Measurements from ENCODE around the gene TGFBR3L. TPM values are rescaled to one million over a fixed set of nuclear protein-coding genes. Genes with fewer than 3 reads are reported as not detected.
"Not testable (repeated sequence)": the region's sequence is repeated elsewhere in the genome, so short reads cannot be mapped to it uniquely, and the experiment has no call there.

The TGFBR3L gene
- total and polyA plus RNA-seq, 3 donors from 2014 or later = 1.2 to 2.2 TPM; not detected in 1

GRCh38 chr19:7927605-7928333 lies 13.1 kb downstream of the TGFBR3L start:
- DNase-seq = no peak
- Histone ChIP-seq H3K9me3 (no peaks in the 10 kb centered on the region), H3K27me3 (no peaks in the 10 kb centered on the region), H3K36me3 (ENCODE audit: low read depth, missing control alignments) (no peaks in the 10 kb centered on the region), H3K4me3 (no peak overlapping the region), H3K4me1 (peaks cover 47% of the 10 kb centered on the region), H3K27ac (peak overlapping the region; percentile 74 to 82)
- TF ChIP-seq POLR2A (IDR thresholded peaks at IDR 0.05) (no peak), CTCF (IDR thresholded peaks at IDR 0.05) (no peak)
- intact Hi-C loops (cut with DNase I; ENCODE audit: low total_unique reads) = no loop called here
- 85 to 86% methylated on average over 9 to 23 of the region's 23 CpGs for WGBS, 2 donors

GRCh38 chr19:7928334-7928706 lies 13.7 kb downstream of the TGFBR3L start:
- no peak overlapping the region for H3K4me3 ChIP-seq
- H3K9me3 ChIP-seq = no peaks in the 10 kb centered on the region
- H3K36me3 ChIP-seq (ENCODE audit: low read depth, missing control alignments) = no peaks in the 10 kb centered on the region
- TF ChIP-seq POLR2A (IDR thresholded peaks at IDR 0.05) = no peak
- TF ChIP-seq CTCF (IDR thresholded peaks at IDR 0.05) = no peak
- no peak for DNase-seq
- peaks cover 47% of the 10 kb centered on the region for H3K4me1 ChIP-seq
- intact Hi-C loops (cut with DNase I; ENCODE audit: low total_unique reads) = no loop called here
- H3K27ac ChIP-seq = peak overlapping the region; percentile 74 to 82
- no peaks in the 10 kb centered on the region for H3K27me3 ChIP-seq
- 53 to 54% methylated on average over 9 of the region's 9 CpGs for WGBS, 2 donors

DNA sequence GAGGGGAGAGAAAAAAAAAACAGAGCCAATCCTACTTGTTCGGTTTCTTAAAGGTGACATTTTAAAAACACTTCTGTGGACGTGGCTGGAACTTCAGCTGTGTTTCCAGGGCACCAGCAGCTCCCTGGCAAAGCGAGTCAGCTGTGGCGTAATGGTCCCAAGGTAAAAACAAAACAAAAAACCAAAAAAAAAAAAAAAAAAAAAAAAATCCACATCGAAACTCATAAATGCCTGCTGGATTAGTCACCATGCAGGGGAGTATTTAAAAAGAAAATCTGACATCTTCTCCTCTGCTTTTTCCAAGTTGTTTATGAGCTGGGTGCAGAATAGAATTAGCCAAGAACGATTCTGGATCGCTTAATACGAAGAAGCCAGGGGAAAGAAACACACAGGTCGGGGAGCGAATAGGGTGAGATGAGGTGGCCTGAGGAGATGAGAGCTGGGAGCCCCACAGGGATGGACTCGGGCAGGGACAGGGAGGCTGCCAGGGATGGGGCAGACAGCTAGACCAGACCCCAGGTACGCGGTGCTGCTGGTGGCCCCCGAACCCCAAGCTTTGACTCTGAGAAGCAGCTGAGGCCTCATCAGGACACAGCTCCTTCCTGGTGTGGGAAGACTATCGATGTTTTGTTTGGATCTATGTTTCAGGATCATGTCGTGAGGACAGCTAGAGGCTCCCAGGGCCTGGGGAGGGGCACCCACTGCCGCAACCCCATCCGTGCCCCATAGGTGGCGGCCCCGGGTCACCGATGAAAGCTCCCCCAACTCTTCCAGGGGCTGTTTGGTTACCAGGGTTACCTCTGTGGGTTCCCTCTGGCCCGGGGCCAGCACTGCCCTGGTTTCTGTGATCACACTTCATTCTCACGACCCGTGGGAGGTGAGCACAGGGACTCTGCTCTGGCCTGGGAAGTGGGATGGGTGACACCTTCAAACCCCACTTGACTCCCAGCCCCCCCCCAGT lies 14.4 kb downstream of the TGFBR3L start:
- peak overlapping the region; percentile 74 to 82 for H3K27ac ChIP-seq
- DNase-seq = no peak
- intact Hi-C loops (cut with DNase I; ENCODE audit: low total_unique reads) = no loop called here
- H3K4me3 ChIP-seq = no peak overlapping the region
- H3K36me3 ChIP-seq (ENCODE audit: low read depth, missing control alignments) = no peaks in the 10 kb centered on the region
- WGBS, 2 donors = 51 to 61% methylated on average over 23 to 24 of the region's 24 CpGs
- H3K4me1 ChIP-seq = peaks cover 41% of the 10 kb centered on the region
- no peaks in the 10 kb centered on the region for H3K9me3 ChIP-seq
- H3K27me3 ChIP-seq = no peaks in the 10 kb centered on the region
- no peak for TF ChIP-seq CTCF (IDR thresholded peaks at IDR 0.05)
- TF ChIP-seq POLR2A (IDR thresholded peaks at IDR 0.05) = no peak

- H3K9me3 ChIP-seq; intact Hi-C loops (cut with DNase I; ENCODE audit: low total_unique reads); H3K27me3 ChIP-seq; H3K4me3 ChIP-seq; DNase-seq; H3K36me3 ChIP-seq (ENCODE audit: low read depth, missing control alignments): not testable (repeated sequence)
- Histone ChIP-seq H3K27ac (peak overlapping the region in 1 of 2 donors; percentile 74), H3K4me1 (peaks cover 33% of the 10 kb centered on the region)
- WGBS, 2 donors = 79 to 85% methylated on average over 6 to 11 of the region's 11 CpGs
These were observed 15.4 kb downstream of the TGFBR3L start for GRCh38 chr19:7930030-7930429.

- TF ChIP-seq POLR2A (IDR thresholded peaks at IDR 0.05) (no peak), CTCF (IDR thresholded peaks at IDR 0.05) (no peak)
- WGBS, 2 donors = 90 to 97% methylated on average over 7 of the region's 7 CpGs
- Histone ChIP-seq H3K4me3 (no peak overlapping the region), H3K36me3 (ENCODE audit: low read depth, missing control alignments) (no peaks in the 10 kb centered on the region), H3K27ac (no peak overlapping the region), H3K4me1 (peaks cover 33% of the 10 kb centered on the region), H3K9me3 (no peaks in the 10 kb centered on the region), H3K27me3 (no peaks in the 10 kb centered on the region)
- DNase-seq = no peak
- intact Hi-C loops (cut with DNase I; ENCODE audit: low total_unique reads) = no loop called here
These were observed 16.1 kb downstream of the TGFBR3L start for GRCh38 chr19:7930765-7931164.

Data from testis (tissue), 3 donors.